ENCODE data around the gene ATG4A.

The ATG4A gene

GRCh38 chrX:108171671-108172070 lies 80.1 kb downstream of the ATG4A start:
- no peak for DNase-seq

GRCh38 chrX:108173874-108174273 lies 82.3 kb downstream of the ATG4A start:
- DNase-seq = no peak

GRCh38 chrX:108177351-108178142 lies 86.0 kb downstream of the ATG4A start:
- DNase-seq = no peak

- no peak for DNase-seq
Measured at GRCh38 chrX:108178143-108178498, 86.5 kb downstream of the ATG4A start.

- no peak for DNase-seq
Measured at GRCh38 chrX:108186811-108187210, 95.2 kb downstream of the ATG4A start.

- no peak for DNase-seq
Measured at GRCh38 chrX:108198420-108198819, 106.8 kb downstream of the ATG4A start.

GRCh38 chrX:108199041-108199440 lies 107.5 kb downstream of the ATG4A start:
- no peak for DNase-seq

GRCh38 chrX:108199691-108200090 lies 108.1 kb downstream of the ATG4A start:
- no peak for DNase-seq

- no peak for DNase-seq
Measured at GRCh38 chrX:108203540-108203939, 112.0 kb downstream of the ATG4A start.

Measured in activated CD4-positive, CD25-positive, alpha-beta regulatory T cell treated with anti-CD3 and anti-CD28 coated beads, Interleukin-2, amount 50 U/mL, for 72 hours (primary cell).